Cardiac fibroblast (primary cell): ENCODE measurements around the gene PTH2R.
"Not testable (repeated sequence)": the region's sequence is repeated elsewhere in the genome, so short reads cannot be mapped to it uniquely, and the experiment has no call there.

Experiments used
- DNase-seq, 2 donors: peaks; one replicate each; pipeline versions ENCODE4 v3.0.0 to v3.0.0-alpha.2; 2010; ENCODE audit warnings: low read depth in 2 of 2
- H3K4me3 ChIP-seq, 2 donors: replicated peaks in 1 of 2; 1 replicate in 1 of 2; 2 replicates in 1 of 2; pipeline ENCODE4 v1.5.1; 2011; ENCODE audit warnings: low read depth in 2 of 2, low read length in 2 of 2, mild to moderate bottlenecking in 2 of 2, moderate library complexity in 1 of 2
- TF ChIP-seq, protein P1 (sequence below): IDR thresholded peaks from one replicate; pipeline ENCODE4 v1.5.1; 2011; ENCODE audit warnings: low read depth, mild to moderate bottlenecking, low read length, inconsistent platforms

The PTH2R gene

DNA sequence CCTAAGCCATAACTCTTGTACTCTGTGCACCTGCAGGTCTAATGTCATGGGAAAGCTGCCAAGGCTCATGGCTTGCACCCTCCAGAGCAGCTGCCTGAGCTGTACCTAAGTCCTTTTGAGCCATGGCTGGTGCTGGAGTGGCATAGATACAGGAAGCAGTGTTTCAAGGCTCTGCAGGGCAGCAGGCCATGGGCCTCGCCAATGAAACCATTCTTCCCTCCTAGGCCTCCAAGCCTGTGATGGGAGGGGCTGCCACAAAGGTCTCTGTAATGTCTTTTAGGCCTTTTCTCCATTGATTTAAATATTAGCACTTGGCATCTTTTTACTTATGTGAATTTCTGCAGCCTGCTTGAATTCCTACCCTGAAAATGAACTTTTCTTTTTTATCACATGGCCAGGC lies 108.5 kb downstream of the PTH2R start:
- TF ChIP-seq, protein P1, sequence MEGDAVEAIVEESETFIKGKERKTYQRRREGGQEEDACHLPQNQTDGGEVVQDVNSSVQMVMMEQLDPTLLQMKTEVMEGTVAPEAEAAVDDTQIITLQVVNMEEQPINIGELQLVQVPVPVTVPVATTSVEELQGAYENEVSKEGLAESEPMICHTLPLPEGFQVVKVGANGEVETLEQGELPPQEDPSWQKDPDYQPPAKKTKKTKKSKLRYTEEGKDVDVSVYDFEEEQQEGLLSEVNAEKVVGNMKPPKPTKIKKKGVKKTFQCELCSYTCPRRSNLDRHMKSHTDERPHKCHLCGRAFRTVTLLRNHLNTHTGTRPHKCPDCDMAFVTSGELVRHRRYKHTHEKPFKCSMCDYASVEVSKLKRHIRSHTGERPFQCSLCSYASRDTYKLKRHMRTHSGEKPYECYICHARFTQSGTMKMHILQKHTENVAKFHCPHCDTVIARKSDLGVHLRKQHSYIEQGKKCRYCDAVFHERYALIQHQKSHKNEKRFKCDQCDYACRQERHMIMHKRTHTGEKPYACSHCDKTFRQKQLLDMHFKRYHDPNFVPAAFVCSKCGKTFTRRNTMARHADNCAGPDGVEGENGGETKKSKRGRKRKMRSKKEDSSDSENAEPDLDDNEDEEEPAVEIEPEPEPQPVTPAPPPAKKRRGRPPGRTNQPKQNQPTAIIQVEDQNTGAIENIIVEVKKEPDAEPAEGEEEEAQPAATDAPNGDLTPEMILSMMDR, result no peak
- DNase-seq, result no peak
- no peak overlapping the region for H3K4me3 ChIP-seq

DNA sequence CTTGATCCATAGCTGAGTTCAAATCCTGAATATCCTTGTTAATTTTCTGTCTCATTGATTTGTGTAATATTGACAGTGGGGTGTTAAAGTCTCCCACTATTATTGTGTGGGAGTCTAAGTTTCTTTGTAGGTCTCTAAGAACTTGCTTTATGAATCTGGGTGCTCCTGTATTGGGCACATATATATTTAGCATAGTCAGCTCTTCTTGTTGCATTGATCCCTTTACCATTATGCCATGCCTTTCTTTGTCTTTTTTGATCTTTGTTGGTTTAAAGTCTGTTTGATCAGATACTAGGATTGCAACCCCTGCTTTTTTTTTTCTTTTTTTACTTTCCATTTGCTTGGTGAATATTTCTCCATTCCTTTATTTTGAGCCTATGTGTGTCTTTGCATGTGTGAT lies 116.5 kb downstream of the PTH2R start:
- H3K4me3 ChIP-seq, DNase-seq: not testable (repeated sequence)

DNA sequence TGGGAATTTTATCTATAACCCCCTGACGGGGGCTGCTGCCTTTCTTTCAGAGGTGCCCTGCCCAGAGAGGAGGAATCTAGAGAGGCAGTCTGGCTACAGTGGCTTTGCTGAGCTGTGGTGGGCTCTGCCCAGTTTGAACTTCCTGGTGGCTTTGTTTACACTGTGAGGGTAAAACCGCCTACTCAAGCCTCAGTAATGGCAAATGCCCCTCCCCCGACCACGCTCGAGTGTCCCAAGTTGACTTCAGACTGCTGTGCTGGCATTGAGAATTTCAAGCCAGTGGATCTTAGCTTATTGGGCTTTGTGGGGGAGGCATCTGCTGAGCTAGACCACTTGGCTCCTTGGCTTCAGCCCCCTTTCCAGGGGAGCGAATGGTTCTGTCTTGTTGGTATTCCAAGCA lies 118.6 kb downstream of the PTH2R start:
- DNase-seq, H3K4me3 ChIP-seq: not testable (repeated sequence)

DNA sequence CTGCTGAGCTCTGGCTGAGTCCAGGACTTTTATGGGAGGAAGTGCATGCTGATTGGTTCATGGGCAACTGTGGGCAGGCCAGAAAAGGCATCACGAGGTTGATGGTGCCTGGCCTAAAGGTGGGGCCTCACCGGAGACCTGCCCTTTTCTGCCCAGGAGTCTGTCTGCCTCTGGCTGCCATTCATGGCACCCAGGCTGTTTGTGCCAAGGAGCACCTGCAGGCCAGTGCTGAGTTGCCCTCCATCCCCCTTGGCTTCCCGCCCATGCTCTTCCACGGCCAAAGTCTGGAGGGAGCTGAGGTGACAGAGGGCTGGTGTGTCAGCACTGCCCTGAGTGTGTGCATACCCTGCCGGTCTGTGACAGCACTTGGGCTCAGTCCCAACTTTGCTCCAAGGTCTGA lies 123.2 kb downstream of the PTH2R start:
- H3K4me3 ChIP-seq, result no peak overlapping the region
- DNase-seq, result no peak
- TF ChIP-seq, protein P1, result no peak

DNA sequence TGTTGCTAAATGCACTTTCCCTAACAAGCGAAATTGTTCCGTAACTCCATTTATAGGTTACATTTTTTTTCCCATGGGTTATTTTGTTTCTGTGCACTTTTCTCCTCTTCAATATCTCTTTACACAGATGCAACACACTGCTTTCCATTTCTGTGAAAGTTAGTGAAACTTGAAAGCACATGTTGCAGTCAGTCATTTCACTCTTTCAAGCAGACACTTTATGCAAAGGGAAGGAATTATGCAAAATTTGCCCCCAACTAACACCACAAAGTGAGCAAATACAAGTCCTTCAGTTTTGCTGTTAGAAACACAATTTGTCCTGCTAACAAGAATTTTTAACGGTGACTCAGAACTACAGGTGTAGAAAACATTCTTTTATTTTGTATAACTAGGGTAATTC lies 124.8 kb downstream of the PTH2R start:
- DNase-seq, result no peak
- no peak overlapping the region for H3K4me3 ChIP-seq
- TF ChIP-seq, protein P1, result no peak

DNA sequence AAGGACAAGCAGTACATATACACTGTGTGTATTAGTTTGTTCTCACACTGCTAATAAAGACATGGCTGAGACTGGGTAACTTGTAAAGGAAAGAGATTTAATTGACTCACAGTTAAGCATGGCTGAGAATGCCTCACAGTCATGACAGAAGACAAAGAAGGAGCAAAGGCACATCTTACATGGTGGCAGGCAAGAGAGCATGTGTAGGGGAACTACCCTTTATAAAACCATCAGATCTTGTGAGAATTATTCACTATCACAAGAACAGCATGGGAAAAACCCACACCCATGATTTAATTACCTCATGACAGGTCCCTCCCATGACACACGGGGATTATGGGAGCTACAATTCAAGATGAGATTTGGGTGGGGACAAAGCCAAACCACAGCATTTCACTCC lies 129.0 kb downstream of the PTH2R start:
- DNase-seq, H3K4me3 ChIP-seq: not testable (repeated sequence)

DNA sequence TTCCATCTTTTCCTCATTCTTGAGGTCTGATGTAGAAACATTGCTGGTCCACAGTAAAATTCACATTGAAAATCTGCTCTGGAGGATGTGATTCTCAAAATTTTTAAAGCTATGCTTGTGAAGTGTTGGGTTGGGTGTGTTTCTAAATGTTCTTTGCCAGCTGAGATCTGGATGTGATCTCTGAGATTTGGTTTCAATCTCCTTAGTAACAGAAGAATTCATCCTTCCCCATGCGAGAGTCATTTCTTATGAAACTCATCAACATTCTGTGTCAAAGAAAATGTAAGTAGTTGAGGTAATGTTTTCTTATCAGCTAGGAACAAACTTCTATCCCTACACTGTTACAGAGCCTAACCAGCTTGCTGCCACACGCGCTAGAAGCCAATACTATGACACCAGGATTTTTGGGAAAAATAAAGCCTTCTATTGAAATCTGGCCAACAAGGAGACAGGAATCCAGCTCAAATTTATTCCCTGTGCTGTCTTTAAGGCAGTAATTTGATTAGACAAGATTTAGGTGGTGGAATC lies 134.9 kb downstream of the PTH2R start:
- TF ChIP-seq, protein P1, result no peak
- DNase-seq, result no peak
- H3K4me3 ChIP-seq, result no peak overlapping the region

DNA sequence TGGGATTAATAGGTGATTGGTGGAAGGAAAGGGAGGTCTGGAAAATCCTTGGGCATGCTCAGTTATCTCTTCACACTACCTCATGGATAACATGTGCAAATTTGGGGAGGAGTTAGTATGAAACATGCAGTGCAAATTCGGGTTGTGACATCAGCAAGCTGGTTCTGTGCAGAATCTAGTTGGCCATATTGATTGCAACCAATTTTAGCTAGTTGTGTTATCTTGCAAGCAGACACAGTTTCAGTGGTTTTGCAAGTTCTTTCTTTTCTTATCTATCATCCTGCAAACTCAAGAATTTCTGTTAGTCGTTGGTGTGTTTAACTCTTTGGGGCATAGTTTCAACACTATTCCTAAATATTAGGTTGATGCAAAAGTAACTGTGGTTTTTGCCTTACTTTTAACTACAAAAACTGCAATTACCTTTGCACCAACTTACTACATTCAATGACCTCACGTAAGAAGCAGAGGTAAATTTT lies 135.4 kb downstream of the PTH2R start:
- TF ChIP-seq, protein P1, result no peak
- H3K4me3 ChIP-seq, result no peak overlapping the region
- no peak for DNase-seq
